ENCODE results near the gene SLC35G1.

SLC35G1 gene

GRCh38 chr10:93876381-93876780, 17.4 kb upstream of the SLC35G1 start:
- no peak for DNase-seq (ENCODE audit: low read depth in 3 of 3)

- DNase-seq (ENCODE audit: low read depth in 3 of 3): no peak
Observed at GRCh38 chr10:93879273-93879672, 14.5 kb upstream of the SLC35G1 start.

- DNase-seq (ENCODE audit: low read depth in 3 of 3): no peak
Observed at GRCh38 chr10:93894516-93895378, 969 bp downstream of the SLC35G1 start.

GRCh38 chr10:93897070-93897780, 3.4 kb downstream of the SLC35G1 start:
- no peak for DNase-seq (ENCODE audit: low read depth in 3 of 3)

- DNase-seq (ENCODE audit: low read depth in 3 of 3): no peak
Observed at GRCh38 chr10:93899109-93899508, 5.3 kb downstream of the SLC35G1 start.

- DNase-seq (ENCODE audit: low read depth in 3 of 3): no peak
Observed at GRCh38 chr10:93903051-93903450, 9.3 kb downstream of the SLC35G1 start.

GRCh38 chr10:93904901-93905300, 11.1 kb downstream of the SLC35G1 start:
- DNase-seq (ENCODE audit: low read depth in 3 of 3): no peak

- no peak for DNase-seq (ENCODE audit: low read depth in 3 of 3)
Observed at GRCh38 chr10:93907059-93907458, 13.3 kb downstream of the SLC35G1 start.

GRCh38 chr10:93911866-93912265, 18.1 kb downstream of the SLC35G1 start:
- DNase-seq (ENCODE audit: low read depth in 3 of 3): no peak

- DNase-seq (ENCODE audit: low read depth in 3 of 3): no peak
Observed at GRCh38 chr10:93912444-93912843, 18.7 kb downstream of the SLC35G1 start.

- DNase-seq (ENCODE audit: low read depth in 3 of 3): no peak
Observed at GRCh38 chr10:93913706-93914105, 19.9 kb downstream of the SLC35G1 start.

- DNase-seq (ENCODE audit: low read depth in 3 of 3): no peak
Observed at GRCh38 chr10:93915598-93915997, 21.8 kb downstream of the SLC35G1 start.

- DNase-seq (ENCODE audit: low read depth in 3 of 3): no peak
Observed at GRCh38 chr10:93916257-93917063, 22.7 kb downstream of the SLC35G1 start.

- no peak for DNase-seq (ENCODE audit: low read depth in 3 of 3)
Observed at GRCh38 chr10:93917064-93917391, 23.2 kb downstream of the SLC35G1 start.

- no peak for DNase-seq (ENCODE audit: low read depth in 3 of 3)
Observed at GRCh38 chr10:93917821-93918220, 24.0 kb downstream of the SLC35G1 start.

- DNase-seq (ENCODE audit: low read depth in 3 of 3): no peak
Observed at GRCh38 chr10:93921338-93921737, 27.6 kb downstream of the SLC35G1 start.

GRCh38 chr10:93926613-93927012, 32.8 kb downstream of the SLC35G1 start:
- DNase-seq (ENCODE audit: low read depth in 3 of 3): no peak

- no peak for DNase-seq (ENCODE audit: low read depth in 3 of 3)
Observed at GRCh38 chr10:93938140-93938539, 44.4 kb downstream of the SLC35G1 start.

GRCh38 chr10:93940881-93941280, 47.1 kb downstream of the SLC35G1 start:
- DNase-seq (ENCODE audit: low read depth in 3 of 3): no peak

- DNase-seq (ENCODE audit: low read depth in 3 of 3): no peak
Observed at GRCh38 chr10:93941606-93942005, 47.8 kb downstream of the SLC35G1 start.

- no peak for DNase-seq (ENCODE audit: low read depth in 3 of 3)
Observed at GRCh38 chr10:93945819-93946218, 52.0 kb downstream of the SLC35G1 start.

GRCh38 chr10:93947055-93947454, 53.3 kb downstream of the SLC35G1 start:
- DNase-seq (ENCODE audit: low read depth in 3 of 3): no peak

Measured in stimulated activated CD4-positive, alpha-beta T cell treated with anti-CD3 and anti-CD28 coated beads, TNF-alpha, amount 100 ng/mL, for 4 hours (primary cell).